PC-9 (cell line): Measurements from ENCODE around the gene STAT4.

ENCODE experiments used
- EZH2 ChIP-seq: fragments of 200-600 bp; sonication (generic); IDR thresholded peaks from 2 replicates; pipeline ENCODE4 v1.8.0; 2017; ENCODE audit warnings: antibody characterized with exemption, low read depth
- TF ChIP-seq, protein P1 (sequence below): fragments of 200-600 bp; sonication (generic); conservative IDR thresholded peaks from 2 replicates; pipeline ENCODE4 v1.6.1; 2017; ENCODE audit warnings: mixed run types, antibody characterized with exemption, mild to moderate bottlenecking, moderate library complexity

GRCh38 chr2:191019376-191019775 lies 131.4 kb downstream of the STAT4 start:
- TF ChIP-seq, protein P1, sequence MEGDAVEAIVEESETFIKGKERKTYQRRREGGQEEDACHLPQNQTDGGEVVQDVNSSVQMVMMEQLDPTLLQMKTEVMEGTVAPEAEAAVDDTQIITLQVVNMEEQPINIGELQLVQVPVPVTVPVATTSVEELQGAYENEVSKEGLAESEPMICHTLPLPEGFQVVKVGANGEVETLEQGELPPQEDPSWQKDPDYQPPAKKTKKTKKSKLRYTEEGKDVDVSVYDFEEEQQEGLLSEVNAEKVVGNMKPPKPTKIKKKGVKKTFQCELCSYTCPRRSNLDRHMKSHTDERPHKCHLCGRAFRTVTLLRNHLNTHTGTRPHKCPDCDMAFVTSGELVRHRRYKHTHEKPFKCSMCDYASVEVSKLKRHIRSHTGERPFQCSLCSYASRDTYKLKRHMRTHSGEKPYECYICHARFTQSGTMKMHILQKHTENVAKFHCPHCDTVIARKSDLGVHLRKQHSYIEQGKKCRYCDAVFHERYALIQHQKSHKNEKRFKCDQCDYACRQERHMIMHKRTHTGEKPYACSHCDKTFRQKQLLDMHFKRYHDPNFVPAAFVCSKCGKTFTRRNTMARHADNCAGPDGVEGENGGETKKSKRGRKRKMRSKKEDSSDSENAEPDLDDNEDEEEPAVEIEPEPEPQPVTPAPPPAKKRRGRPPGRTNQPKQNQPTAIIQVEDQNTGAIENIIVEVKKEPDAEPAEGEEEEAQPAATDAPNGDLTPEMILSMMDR = no peak
- TF ChIP-seq EZH2 = no peak
